Type B pancreatic cell (in vitro differentiated cells): ENCODE data around the gene SRRD. TPM values are rescaled to one million over a fixed set of nuclear protein-coding genes. Genes with fewer than 3 reads are reported as not detected.
"Not testable (repeated sequence)": the region's sequence is repeated elsewhere in the genome, so short reads cannot be mapped to it uniquely, and the experiment has no call there.

ENCODE experiments used
- DNase-seq: peaks from one replicate; pipeline ENCODE4 v3.0.0; 2021; ENCODE audit warnings: mixed read lengths; ENCODE audit not compliant: unreplicated experiment; ENCODE audit errors: extremely low spot score
- H3K27ac Mint-ChIP-seq: 2 replicates; pipeline ENCODE4 v1.8.0; 2021; ENCODE audit warnings: mild to moderate bottlenecking, mixed read lengths
- H3K27me3 Mint-ChIP-seq: 2 replicates; pipeline ENCODE4 v1.8.0; 2021; ENCODE audit warnings: mixed read lengths
- H3K36me3 Mint-ChIP-seq: 2 replicates; pipeline ENCODE4 v1.8.0; 2021; ENCODE audit warnings: mixed read lengths
- H3K4me1 Mint-ChIP-seq: one replicate; pipeline ENCODE4 v1.8.0; 2021; ENCODE audit warnings: mixed read lengths; ENCODE audit not compliant: unreplicated experiment
- H3K4me3 Mint-ChIP-seq: 2 replicates; pipeline ENCODE4 v1.8.0; 2021; ENCODE audit warnings: mild to moderate bottlenecking, mixed read lengths
- H3K9me3 Mint-ChIP-seq: 2 replicates; pipeline ENCODE4 v1.8.0; 2021; ENCODE audit warnings: mixed read lengths
- CTCF ChIP-seq: fragments of 200-600 bp; sonication (generic); conservative IDR thresholded peaks from 2 replicates; pipeline ENCODE4 v1.5.0; 2021; ENCODE audit warnings: antibody characterized with exemption, mild to moderate bottlenecking
- long read RNA-seq: library from polyadenylated mRNA; unstranded; transcript quantifications from one replicate; pipeline ENCODE4 v2.0.0, GENCODE V29; 2020
- total RNA-seq: library from RNA; stranded (reverse); gene quantifications from 2 replicates; pipeline ENCODE4 v1.2.1, GENCODE V29; 2021; ENCODE audit warnings: low replicate concordance

SRRD gene
- 26.9 and 27.7 TPM in 2 replicates for total RNA-seq
- long read RNA-seq, partial matches to known transcripts, result 1 of 4 reads
- long read RNA-seq, other reads (novel, unspliced or antisense), result 3 of 4 reads

- no peaks in the 10 kb centered on the region for H3K27me3 Mint-ChIP-seq
- H3K36me3 Mint-ChIP-seq, result peaks cover 6% of the 10 kb centered on the region
- H3K4me1 Mint-ChIP-seq, result peaks cover 44% of the 10 kb centered on the region
- H3K9me3 Mint-ChIP-seq, result no peaks in the 10 kb centered on the region
- DNase-seq, result peak; percentile 94
- peak within 1 kb of the TSS; percentile 96 for H3K27ac Mint-ChIP-seq
- peak within 1 kb of the TSS; percentile 97 for H3K4me3 Mint-ChIP-seq
- TF ChIP-seq CTCF, result no peak
These were observed at the start of gene SRRD, which contains the start of gene HPS4 for GRCh38 chr22:26483439-26484359. Gene SRRD, plus strand, starts transcription at chr22:26483877. Its CDS starts 14 bp downstream, at chr22:26483891. Gene HPS4, minus strand, starts transcription at chr22:26483783. Its CDS starts 2,021 bp downstream, at chr22:26481762.

GRCh38 chr22:26435327-26436093 is 48.2 kb upstream of the SRRD start:
- TF ChIP-seq CTCF, result no peak
- H3K36me3 Mint-ChIP-seq, result no peaks in the 10 kb centered on the region
- peaks cover 27% of the 10 kb centered on the region for H3K4me1 Mint-ChIP-seq
- no peak overlapping the region for H3K4me3 Mint-ChIP-seq
- no peak for DNase-seq
- peaks cover 17% of the 10 kb centered on the region for H3K27me3 Mint-ChIP-seq
- no peak overlapping the region for H3K27ac Mint-ChIP-seq
- H3K9me3 Mint-ChIP-seq, result no peaks in the 10 kb centered on the region

GRCh38 chr22:26436903-26437515 is 46.7 kb upstream of the SRRD start:
- H3K27ac Mint-ChIP-seq, result peak overlapping the region; percentile 77
- no peak for DNase-seq
- no peaks in the 10 kb centered on the region for H3K9me3 Mint-ChIP-seq
- peaks cover 4% of the 10 kb centered on the region for H3K27me3 Mint-ChIP-seq
- H3K4me3 Mint-ChIP-seq, result no peak overlapping the region
- no peaks in the 10 kb centered on the region for H3K36me3 Mint-ChIP-seq
- TF ChIP-seq CTCF, result no peak
- H3K4me1 Mint-ChIP-seq, result peaks cover 21% of the 10 kb centered on the region

DNA sequence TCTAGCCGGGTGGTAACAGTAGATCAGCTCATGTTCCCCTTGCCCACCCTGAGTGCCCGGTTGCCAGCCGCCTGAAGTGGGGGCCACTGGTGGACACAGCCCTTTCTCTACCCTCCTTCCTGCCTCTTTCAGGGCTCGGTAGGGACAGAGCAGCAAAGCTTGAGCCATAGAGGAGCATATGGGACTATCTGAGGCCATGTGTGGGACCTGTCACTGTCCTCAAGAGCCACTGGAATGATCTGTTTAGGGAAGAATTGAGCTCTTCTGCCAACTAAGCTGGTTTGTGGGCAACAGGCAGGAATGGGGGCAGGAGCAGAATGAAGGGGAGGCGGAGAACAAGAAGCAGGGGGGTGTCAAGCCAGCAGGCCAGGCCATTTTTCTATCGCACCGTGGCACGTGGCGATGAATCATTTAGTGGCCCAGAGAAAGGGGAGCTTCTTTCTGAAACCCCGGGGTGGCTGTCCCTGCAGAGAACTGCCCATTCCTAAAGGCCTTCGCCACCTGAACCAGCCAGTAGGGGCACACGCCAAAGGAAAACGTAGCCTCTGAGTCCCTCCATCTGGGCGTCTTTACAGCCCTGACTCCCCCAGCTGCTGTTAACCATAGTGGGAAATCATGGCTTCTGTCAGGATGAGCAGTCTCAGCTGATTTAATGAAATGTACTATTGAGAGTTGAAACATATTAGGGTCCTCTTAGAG is 45.8 kb upstream of the SRRD start:
- Mint-ChIP-seq H3K27ac (no peak overlapping the region), H3K36me3 (no peaks in the 10 kb centered on the region), H3K4me3 (no peak overlapping the region), H3K4me1 (peaks cover 21% of the 10 kb centered on the region), H3K9me3 (no peaks in the 10 kb centered on the region), H3K27me3 (no peaks in the 10 kb centered on the region)
- no peak for TF ChIP-seq CTCF
- no peak for DNase-seq

DNA sequence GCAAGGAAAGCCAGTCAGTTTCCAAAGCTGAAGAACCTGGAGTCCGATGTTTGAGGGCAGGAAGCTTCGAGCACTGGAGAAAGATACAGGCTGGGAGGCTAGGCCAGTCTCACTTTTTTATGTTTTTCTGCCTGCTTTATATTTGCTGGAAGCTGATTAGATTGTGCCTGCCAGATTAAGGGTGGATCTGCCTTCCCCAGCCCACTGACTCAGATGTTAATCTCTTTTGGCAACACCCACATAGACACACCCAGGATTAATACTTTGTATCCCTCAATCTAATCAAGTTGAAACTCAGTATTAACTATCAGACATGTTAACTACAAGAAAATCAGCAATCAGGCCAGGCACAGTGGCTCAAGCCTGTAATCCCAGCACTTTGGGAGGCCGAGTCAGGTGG is 44.9 kb upstream of the SRRD start:
- DNase-seq, H3K4me3 Mint-ChIP-seq, H3K36me3 Mint-ChIP-seq, H3K27ac Mint-ChIP-seq, H3K9me3 Mint-ChIP-seq, H3K27me3 Mint-ChIP-seq: not testable (repeated sequence)
- peaks cover 21% of the 10 kb centered on the region for H3K4me1 Mint-ChIP-seq
